Duodenal mucosa (tissue), 2 donors: ENCODE data around the gene SLC16A8.

Experiments
- H3K27ac ChIP-seq: one replicate; pipeline ENCODE4 v1.7.0; 2013; ENCODE audit warnings: low read depth, low read length
- H3K27me3 ChIP-seq, 2 donors: one replicate each; pipeline ENCODE4 v1.7.0; 2013; ENCODE audit warnings: low read length in 2 of 2, control low read depth in 1 of 2; ENCODE audit not compliant: insufficient read depth in 2 of 2, control insufficient read depth in 1 of 2
- H3K36me3 ChIP-seq, 2 donors: one replicate each; pipeline ENCODE4 v1.7.0; 2013; ENCODE audit warnings: low read length in 2 of 2, control low read depth in 1 of 2; ENCODE audit not compliant: insufficient read depth in 2 of 2, control insufficient read depth in 1 of 2
- H3K4me1 ChIP-seq, 2 donors: one replicate each; pipeline ENCODE4 v1.7.0; 2013; ENCODE audit warnings: low read length in 2 of 2, control low read depth in 1 of 2; ENCODE audit not compliant: insufficient read depth in 2 of 2, control insufficient read depth in 1 of 2
- H3K4me3 ChIP-seq, 2 donors: one replicate each; pipeline ENCODE4 v1.7.0; 2013; ENCODE audit warnings: low read length in 2 of 2, low read depth in 1 of 2
- H3K9ac ChIP-seq, 2 donors: one replicate each; pipeline ENCODE4 v1.7.0; 2013; ENCODE audit warnings: low read length in 2 of 2, low read depth in 1 of 2
- H3K9me3 ChIP-seq, 2 donors: one replicate each; pipeline ENCODE4 v1.7.0; 2013; ENCODE audit warnings: low read length in 2 of 2, control low read depth in 1 of 2; ENCODE audit not compliant: control insufficient read depth in 1 of 2

The SLC16A8 gene

DNA sequence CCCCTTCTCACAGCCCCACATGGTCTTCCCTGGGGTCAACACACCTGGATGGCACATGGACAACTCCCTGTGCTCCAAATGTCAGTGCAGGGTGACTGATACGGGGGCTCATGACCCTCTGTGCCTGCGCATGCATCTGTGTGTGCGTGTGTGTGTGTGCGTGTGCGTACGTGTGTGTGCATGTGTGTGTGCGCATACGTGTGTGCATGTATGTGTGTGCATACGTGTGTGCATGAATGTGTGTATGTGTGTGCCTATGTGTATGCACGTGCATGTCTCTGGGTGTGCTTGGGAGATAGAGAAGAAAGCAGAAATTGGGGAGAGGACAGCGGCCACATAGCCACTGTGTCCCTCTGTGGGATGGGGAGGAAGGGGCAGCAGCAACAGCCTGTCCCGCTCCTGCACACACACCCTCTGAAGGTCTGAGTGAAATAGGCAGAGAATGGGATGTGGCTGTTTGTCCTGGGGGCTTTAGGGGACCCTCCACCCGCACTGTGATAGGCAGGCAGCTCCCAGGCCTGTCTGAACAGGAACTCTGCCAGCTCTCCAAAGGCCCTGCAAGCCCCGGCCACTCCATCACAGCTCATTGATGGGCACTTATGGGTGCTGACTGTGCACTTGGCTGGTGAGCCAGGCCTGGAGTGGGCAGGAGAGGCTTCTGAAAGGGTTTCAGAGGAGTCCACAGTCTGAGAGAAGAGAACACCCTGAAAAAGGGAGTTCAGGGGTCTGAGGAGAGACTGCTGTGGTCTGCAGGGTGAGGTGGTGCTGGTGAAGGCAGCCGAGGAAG is 55.4 kb downstream of the SLC16A8 start:
- Histone ChIP-seq H3K9ac (no peak overlapping the region), H3K4me1 (peaks cover 6 to 10% of the 10 kb centered on the region in 2 donors)

More for the DNA sequence above, 55.4 kb downstream of the SLC16A8 start:
- no peak overlapping the region for H3K4me3 ChIP-seq
- H3K27me3 ChIP-seq: no peaks in the 10 kb centered on the region
- H3K9me3 ChIP-seq: no peaks in the 10 kb centered on the region
- H3K36me3 ChIP-seq: no peaks in the 10 kb centered on the region
- H3K27ac ChIP-seq: no peak overlapping the region
